LHCN-M2 (cell line): ENCODE data around the gene CBX4. TPM values are rescaled to one million over a fixed set of nuclear protein-coding genes. Genes with fewer than 3 reads are reported as not detected.

Experiments
- DNase-seq: peaks from one replicate; pipeline ENCODE4 v3.0.0-alpha.2; 2012; ENCODE audit warnings: low read depth
- polyA plus RNA-seq: library from polyadenylated mRNA; unstranded; fragments of >200 nt; gene quantifications from one replicate; pipeline ENCODE4 v1.2.1, GENCODE V29; 2012; ENCODE audit warnings: missing spikeins
- total RNA-seq: library from RNA; depleted of rRNA; stranded (reverse); fragments of >200 nt; gene quantifications from 2 replicates; pipeline ENCODE4 v1.2.3, GENCODE V29; 2014; rRNA removed

CBX4 gene
- 18.1 and 18.5 TPM in 2 replicates for total RNA-seq
- 8.9 TPM for polyA plus RNA-seq

DNA sequence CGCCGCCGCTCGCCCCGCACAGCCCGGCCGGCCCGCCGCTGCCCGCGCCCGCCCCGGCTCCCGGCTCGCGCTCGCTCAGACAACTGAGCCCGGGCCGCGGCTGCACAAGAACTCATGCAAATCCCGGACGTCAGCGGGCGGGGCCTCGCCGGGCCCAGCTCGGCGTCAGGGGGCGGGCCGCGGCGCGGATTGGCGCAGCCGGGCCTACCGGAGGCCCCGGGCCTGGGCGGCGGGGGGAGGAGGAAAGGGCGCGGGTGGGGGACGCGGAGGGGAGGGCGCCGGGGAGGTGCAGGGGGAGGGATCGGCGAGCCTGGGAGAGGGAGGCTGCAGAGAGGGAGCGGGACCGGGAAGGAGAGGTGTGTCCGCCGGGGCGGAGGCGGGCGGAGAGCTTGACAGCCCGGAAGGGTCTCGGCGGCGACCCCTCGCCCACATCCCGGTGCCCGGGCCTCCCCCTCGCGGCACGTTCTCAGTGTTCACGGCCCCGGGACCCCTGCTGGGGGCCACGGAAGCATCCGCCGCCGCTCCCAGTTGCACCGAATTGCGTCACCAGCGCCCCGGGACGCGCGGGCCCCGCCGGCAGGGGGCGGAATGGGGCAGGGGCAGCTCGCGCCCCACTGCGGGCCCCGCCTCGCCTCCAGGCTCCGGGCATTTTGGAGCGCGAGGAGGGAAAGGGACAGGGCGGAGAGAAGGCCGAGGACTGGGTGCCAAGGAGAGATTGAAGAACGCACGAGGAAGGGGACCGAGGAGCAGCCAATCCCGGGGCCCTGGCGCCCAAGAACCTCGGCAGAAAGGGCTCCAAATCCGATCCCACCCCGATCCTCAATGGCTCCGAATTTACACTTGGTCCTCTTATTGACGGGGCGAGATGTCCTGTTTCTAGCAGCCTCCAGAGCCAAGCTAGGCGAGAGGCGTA, at the start of gene CBX4:
Gene CBX4 (minus strand): TSS at position 85 of the 913 bp plus-strand sequence. CDS start 189 bp downstream, outside the sequence.
- DNase-seq: peak; percentile 89

DNA sequence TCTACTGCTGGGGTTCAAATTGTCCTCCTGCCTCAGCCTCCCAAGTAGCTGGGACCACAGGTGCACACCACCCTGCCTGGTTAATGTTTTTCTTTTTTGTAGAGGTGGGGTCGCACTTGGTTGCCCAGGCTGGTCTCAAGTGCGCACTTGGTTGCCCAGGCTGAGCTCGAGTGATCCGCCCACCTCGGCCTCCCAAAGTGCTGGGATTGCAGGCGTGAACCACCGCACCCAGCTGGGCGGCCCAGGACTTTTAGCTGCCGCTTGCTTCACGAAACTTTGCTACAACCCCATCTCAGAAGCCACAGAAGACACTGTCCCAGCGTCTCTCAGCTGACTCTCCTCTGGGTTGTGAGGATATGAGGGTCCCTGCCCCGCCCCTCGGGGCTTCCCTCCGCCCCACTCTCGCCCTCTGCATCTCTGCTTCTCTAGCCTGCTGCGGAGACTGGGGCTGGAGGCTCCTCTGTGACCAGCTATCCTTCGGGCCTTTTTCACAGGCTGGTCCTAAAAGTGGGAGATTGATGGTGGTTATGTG, 48.8 kb upstream of the CBX4 start:
- DNase-seq: no peak

- no peak for DNase-seq
Observed at GRCh38 chr17:79887451-79887991, 48.3 kb upstream of the CBX4 start.

DNA sequence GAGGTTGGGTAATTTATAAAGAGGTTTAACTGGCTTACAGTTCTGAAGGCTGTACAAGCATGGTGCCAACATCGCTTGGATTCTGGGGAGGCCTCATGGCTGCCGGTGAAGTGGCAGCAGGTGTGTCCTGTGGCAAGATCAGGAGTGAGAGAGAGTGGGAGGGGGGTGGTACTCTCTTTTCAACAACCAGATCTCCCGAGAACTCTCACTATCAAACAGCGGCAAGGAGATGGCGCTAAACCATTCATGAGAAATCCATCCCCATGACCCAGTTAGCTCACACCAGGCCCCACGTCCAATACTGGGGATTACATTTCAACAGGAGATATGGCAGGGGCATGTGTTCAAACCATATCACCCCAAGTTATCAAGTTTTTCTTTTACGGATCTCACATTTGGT, 44.0 kb upstream of the CBX4 start:
- DNase-seq: no peak

GRCh38 chr17:79878329-79878947, 39.2 kb upstream of the CBX4 start:
- DNase-seq: no peak

DNA sequence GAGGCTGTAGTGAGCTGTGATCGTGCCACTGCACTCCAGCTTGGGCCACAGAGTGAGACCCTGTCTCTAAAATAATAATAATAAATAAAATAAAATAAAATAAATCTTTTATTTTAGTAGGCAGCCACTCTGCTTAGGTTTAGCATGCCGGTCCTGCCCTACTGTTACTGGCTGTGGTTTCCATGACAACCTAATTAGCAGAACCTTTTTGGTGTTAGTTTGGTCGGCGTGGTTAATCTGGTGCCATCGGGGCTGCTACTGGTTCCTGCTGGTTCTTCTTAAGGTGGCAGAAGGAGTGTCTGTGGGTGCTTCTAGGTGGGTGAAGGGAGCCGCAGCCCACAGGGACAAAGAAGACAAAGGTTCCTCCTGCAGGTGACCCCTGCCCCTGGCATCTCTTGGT, 37.8 kb upstream of the CBX4 start:
- DNase-seq: no peak

DNA sequence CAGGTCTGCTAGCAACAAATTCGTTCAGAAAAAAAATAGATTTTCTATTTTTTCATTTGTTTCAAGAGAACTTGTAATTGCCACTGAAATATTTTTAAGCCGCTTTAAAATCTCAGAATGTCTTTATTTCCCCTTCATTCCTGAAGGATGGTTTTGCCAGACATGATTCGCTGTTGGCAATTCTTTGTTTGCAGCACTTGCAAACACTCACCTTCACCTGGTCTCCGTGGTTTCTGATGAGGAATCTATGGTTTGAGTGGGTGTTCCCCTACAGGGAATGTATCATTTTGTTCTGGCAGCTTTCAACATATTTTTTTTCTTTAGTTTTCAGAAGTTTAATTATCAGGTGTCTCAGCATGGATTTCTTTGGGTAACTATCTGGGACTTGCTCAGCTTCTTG, 36.3 kb upstream of the CBX4 start:
- DNase-seq: no peak

GRCh38 chr17:79874329-79874981, 35.2 kb upstream of the CBX4 start:
- DNase-seq: no peak

DNA sequence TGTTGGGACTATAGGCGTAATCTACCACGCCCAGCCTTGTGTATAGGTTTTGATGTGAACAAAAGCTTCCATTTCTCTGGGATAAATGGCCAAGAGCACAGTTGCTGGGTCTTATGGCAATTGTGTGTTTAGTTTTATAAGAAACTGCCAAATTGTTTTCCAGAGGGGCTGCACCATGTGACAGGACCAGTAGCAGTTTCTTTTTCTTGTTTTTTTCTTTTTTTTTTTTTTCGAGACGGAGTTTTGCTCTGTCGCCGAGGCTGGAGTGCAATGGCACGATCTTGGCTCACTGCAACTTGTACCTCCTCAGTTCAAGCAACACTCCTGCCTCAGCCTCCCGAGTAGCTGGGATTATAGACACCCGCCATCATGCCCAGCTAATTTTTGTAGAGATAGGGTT, 34.3 kb upstream of the CBX4 start:
- DNase-seq: no peak

GRCh38 chr17:79872762-79873161, 33.5 kb upstream of the CBX4 start:
- no peak for DNase-seq

- no peak for DNase-seq
Observed at GRCh38 chr17:79871131-79871530, 31.9 kb upstream of the CBX4 start.

- DNase-seq: no peak
Observed at GRCh38 chr17:79870540-79870939, 31.3 kb upstream of the CBX4 start.

DNA sequence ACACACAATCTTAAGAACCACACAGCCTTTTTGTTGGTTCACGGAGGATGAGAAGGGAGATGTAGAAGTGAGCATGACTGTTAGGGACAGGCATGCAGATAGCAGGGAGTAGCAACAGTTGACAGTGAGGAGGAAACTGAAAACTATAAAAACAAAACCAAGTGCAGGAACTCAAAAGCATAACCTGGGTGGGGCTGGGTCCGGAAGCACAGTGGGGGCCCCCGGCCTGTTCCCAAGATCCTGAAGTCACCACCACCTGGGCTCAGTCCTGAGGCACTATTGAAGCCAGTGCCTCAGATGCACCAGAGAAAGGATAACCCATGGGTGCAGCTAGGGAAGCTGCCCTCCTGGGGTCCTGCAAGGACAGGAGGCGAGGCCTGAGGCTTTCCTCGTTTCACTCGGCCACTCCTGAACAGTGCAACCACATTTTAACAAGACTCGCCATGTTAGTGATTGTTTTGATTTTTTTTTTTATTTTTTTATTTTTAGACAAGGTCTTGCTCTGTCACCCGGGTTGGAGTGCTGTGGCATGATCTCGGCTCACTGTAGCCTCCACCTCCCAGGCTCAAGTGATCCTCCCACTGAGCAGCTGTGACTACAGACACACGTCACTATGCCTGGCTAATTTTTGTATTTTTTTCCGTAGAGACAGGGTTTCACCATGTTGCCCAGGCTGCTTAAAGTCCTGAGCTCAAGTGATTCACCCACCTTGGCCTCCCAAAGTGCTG, 27.7 kb upstream of the CBX4 start:
- peak; percentile 83 for DNase-seq

DNA sequence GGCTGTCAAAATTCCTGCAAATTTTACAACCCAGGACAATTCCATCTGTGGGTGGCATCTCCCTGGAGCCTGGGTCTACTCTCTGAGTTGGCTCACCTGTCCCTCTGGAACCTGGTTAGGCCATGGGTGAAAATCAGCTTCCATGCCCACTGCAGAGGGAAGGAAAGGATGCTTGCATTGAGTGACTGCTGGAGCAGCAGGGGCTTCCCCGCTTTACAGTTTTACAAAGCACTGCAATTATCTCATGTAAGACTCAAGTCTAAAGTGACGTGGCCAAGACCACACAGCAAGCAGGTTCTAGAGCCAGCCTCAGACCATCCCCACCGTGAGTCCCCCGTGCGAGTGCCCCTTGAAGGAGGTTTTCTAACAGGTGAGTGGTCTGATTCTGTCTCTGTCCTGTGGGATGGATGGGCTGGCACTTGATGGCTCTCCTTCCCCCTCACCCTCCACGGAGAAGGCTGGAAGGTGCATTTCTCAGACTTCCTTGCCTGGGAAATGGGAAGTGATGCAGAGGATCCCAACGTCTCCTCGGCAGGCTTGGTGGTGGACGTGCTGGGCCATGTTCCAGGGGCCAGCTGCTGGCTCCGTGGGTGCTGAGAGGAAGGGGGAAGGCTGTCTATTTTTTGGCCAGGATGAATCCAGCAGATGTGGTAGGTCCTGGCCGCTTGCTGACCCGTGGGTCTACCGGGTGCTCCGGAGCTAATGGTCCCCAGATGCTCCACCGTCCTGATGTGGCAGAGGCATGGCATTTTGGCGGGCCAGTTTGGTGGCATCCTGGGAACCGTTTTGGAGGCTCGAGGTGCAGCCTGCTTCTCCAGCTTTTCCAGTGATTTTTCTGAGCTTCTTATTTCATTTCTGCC, 26.3 kb upstream of the CBX4 start:
- no peak for DNase-seq

GRCh38 chr17:79864617-79865250, 25.5 kb upstream of the CBX4 start:
- no peak for DNase-seq

DNA sequence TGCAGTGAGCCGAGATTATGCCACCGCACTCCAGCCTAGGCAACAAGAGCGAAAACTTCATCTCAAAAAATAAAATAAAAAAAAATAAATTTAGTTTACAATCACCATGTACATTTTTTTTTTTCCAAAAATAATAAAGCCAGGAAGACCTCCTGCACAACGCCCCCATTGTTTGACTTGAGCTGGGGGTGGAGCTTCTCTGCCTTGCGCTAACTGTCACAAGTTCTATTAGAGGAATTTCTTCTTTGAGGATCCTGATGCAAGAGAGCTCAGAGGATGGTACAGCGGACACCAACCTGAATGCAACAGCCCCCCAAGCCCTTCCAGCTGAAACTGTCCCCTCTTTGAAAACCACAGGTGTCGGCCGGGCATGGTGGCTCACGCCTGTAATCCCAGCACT, 24.9 kb upstream of the CBX4 start:
- DNase-seq: no peak

DNA sequence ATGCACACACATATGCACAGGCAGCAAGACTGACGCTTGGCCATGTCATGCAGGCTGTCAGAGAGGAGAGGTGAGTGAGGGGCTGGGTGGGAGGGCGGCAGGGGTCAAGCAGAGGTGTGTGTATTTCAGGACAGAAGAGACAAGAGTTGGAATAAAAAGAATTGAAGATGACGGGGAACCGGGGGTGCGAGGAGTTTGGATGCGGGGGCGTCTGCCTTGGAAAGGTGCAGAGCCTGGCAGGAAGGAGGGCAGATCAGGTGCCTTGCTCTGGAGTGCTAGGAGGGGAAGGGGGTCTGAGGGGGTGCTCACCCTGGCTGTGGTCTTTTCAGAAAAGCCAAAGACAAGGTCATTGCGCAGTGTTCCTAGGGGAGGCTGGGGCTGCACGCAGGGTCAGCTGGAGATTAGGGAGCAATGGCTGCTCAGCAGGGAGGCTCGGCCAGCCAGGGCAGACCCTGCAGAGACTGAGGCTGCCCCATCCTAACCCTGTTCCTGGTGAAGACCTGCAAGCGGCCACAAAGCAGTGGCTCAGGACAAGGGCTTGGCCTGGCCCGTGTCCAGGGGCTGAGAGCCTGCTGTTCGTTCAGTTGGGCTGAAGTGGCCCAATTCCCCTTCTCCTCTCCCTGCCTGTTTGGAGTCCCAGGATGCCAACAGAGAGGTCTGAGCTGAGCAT, 23.7 kb upstream of the CBX4 start:
- no peak for DNase-seq

DNA sequence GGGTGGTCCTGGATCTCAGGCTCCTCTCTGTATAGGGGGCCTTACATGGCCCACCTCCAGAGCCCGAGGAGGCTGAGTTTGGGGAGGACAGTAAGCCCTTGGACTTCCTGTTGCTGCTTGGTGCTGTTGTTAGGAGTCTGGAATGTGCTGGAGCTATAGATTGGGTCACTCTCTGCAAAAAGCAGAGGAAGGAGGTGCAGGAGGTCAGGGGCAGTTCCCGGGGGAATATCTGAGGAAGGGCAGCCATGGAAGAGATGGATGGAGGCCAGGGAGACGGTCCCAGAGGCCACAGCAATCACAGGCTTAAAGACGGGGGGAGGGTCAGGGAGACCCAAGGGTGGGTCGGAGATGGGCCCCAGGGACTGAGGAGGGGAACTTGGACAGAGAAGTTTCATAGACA, 23.0 kb upstream of the CBX4 start:
- no peak for DNase-seq
